HG02970 (cell line): ENCODE measurements around the gene GATB.

Source experiments
- ATAC-seq: cut with Tn5 transposase; IDR thresholded peaks from one replicate; pipeline ENCODE4 v1.9.1; 2021; ENCODE audit warnings: mild to moderate bottlenecking, moderate library complexity, moderate number of reproducible peaks; ENCODE audit not compliant: unreplicated experiment, low FRiP score

The GATB gene

GRCh38 chr4:151703401-151703800 is 57.4 kb downstream of the GATB start:
- ATAC-seq = no peak

GRCh38 chr4:151702256-151702655 is 58.6 kb downstream of the GATB start:
- no peak for ATAC-seq

- ATAC-seq = no peak
These were observed 60.1 kb downstream of the GATB start for GRCh38 chr4:151700566-151701316.

GRCh38 chr4:151698213-151698612 is 62.6 kb downstream of the GATB start:
- ATAC-seq = no peak

GRCh38 chr4:151694961-151695720 is 65.7 kb downstream of the GATB start:
- ATAC-seq = no peak

- ATAC-seq = no peak
These were observed 67.8 kb downstream of the GATB start for GRCh38 chr4:151692821-151693673.

GRCh38 chr4:151692443-151692782 is 68.4 kb downstream of the GATB start:
- no peak for ATAC-seq

GRCh38 chr4:151691639-151692442 is 69.0 kb downstream of the GATB start:
- no peak for ATAC-seq

- no peak for ATAC-seq
These were observed 69.9 kb downstream of the GATB start for GRCh38 chr4:151690876-151691275.

GRCh38 chr4:151690164-151690870 is 70.5 kb downstream of the GATB start:
- no peak for ATAC-seq

GRCh38 chr4:151689211-151689991 is 71.4 kb downstream of the GATB start:
- no peak for ATAC-seq

GRCh38 chr4:151688785-151689043 is 72.1 kb downstream of the GATB start:
- ATAC-seq = no peak

- no peak for ATAC-seq
These were observed 72.6 kb downstream of the GATB start for GRCh38 chr4:151688003-151688784.

GRCh38 chr4:151687021-151687640 is 73.7 kb downstream of the GATB start:
- no peak for ATAC-seq

GRCh38 chr4:151685303-151685702 is 75.5 kb downstream of the GATB start:
- no peak for ATAC-seq

- ATAC-seq = no peak
These were observed 79.7 kb downstream of the GATB start for GRCh38 chr4:151681085-151681484.

- no peak for ATAC-seq
These were observed 81.6 kb downstream of the GATB start for GRCh38 chr4:151679231-151679630.
